ENCODE measurements around the gene TNIK. TPM values are rescaled to one million over a fixed set of nuclear protein-coding genes. Genes with fewer than 3 reads are reported as not detected.

TNIK gene
- total RNA-seq, 1 donor from 2014 or later, result 17.0 TPM

DNA sequence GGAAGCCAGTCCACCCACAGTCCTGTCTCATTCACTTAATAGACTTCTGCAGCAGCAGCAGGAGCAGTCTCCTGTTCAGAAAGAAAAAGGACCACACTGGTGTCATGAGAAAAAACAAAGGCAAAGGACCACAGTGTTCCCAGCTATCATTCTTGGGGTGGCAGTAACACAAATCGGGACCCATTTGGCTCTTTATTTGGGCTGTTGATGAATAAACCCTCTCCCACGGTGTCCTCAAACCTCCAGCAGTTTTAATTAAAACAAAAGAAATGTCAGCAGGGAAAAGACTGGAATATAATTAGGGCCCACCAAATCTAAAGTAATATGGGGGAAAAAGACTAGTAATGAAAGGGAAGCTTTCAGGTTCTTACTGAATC lies 223.2 kb downstream of the TNIK start:
- no peak for DNase-seq (ENCODE audit: low read depth)

GRCh38 chr3:171236265-171237008 lies 223.8 kb downstream of the TNIK start:
- no peak for TF ChIP-seq CTCF (IDR thresholded peaks at IDR 0.05; ENCODE audit: insufficient read depth, low read length, poor library complexity, severe bottlenecking)
- DNase-seq (ENCODE audit: low read depth), result no peak
- H3K27me3 ChIP-seq (ENCODE audit: control insufficient read depth, insufficient read depth, low read length), result no peaks in the 10 kb centered on the region
- no peaks in the 10 kb centered on the region for H3K36me3 ChIP-seq (ENCODE audit: control insufficient read depth, insufficient read depth, low read length)
- H3K4me3 ChIP-seq (ENCODE audit: low read depth, low read length), result no peak overlapping the region

More for the DNA sequence above, 223.2 kb downstream of the TNIK start:
- Histone ChIP-seq H3K27me3 (ENCODE audit: control insufficient read depth, insufficient read depth, low read length) (no peaks in the 10 kb centered on the region), H3K36me3 (ENCODE audit: control insufficient read depth, insufficient read depth, low read length) (no peaks in the 10 kb centered on the region), H3K4me3 (ENCODE audit: low read depth, low read length) (no peak overlapping the region)
- no peak for TF ChIP-seq CTCF (IDR thresholded peaks at IDR 0.05; ENCODE audit: insufficient read depth, low read length, poor library complexity, severe bottlenecking)

- Histone ChIP-seq H3K27me3 (ENCODE audit: control insufficient read depth, insufficient read depth, low read length) (no peaks in the 10 kb centered on the region), H3K36me3 (ENCODE audit: control insufficient read depth, insufficient read depth, low read length) (no peaks in the 10 kb centered on the region), H3K4me3 (ENCODE audit: low read depth, low read length) (no peak overlapping the region)
- no peak for DNase-seq (ENCODE audit: low read depth)
- no peak for TF ChIP-seq CTCF (IDR thresholded peaks at IDR 0.05; ENCODE audit: insufficient read depth, low read length, poor library complexity, severe bottlenecking)
These were observed 225.8 kb downstream of the TNIK start for GRCh38 chr3:171234298-171235010.

- no peak for DNase-seq (ENCODE audit: low read depth)
- Histone ChIP-seq H3K36me3 (ENCODE audit: control insufficient read depth, insufficient read depth, low read length) (no peaks in the 10 kb centered on the region), H3K27me3 (ENCODE audit: control insufficient read depth, insufficient read depth, low read length) (no peaks in the 10 kb centered on the region), H3K4me3 (ENCODE audit: low read depth, low read length) (no peak overlapping the region)
- no peak for TF ChIP-seq CTCF (IDR thresholded peaks at IDR 0.05; ENCODE audit: insufficient read depth, low read length, poor library complexity, severe bottlenecking)
These were observed 228.8 kb downstream of the TNIK start for GRCh38 chr3:171231361-171231760.

GRCh38 chr3:171230865-171231264 lies 229.3 kb downstream of the TNIK start:
- H3K4me3 ChIP-seq (ENCODE audit: low read depth, low read length), result no peak overlapping the region
- no peaks in the 10 kb centered on the region for H3K27me3 ChIP-seq (ENCODE audit: control insufficient read depth, insufficient read depth, low read length)
- no peak for TF ChIP-seq CTCF (IDR thresholded peaks at IDR 0.05; ENCODE audit: insufficient read depth, low read length, poor library complexity, severe bottlenecking)
- DNase-seq (ENCODE audit: low read depth), result no peak
- no peaks in the 10 kb centered on the region for H3K36me3 ChIP-seq (ENCODE audit: control insufficient read depth, insufficient read depth, low read length)

All from kidney epithelial cell (primary cell).